Neural cell (in vitro differentiated cells): Measurements from ENCODE around the gene AQP6. TPM values are rescaled to one million over a fixed set of nuclear protein-coding genes. Genes with fewer than 3 reads are reported as not detected.

ENCODE experiments used
- H2AFZ ChIP-seq: fragments of 200-600, 300-800 bp; sonication (generic), shearing (Covaris generic); 2 replicates; pipeline ENCODE4 v1.6.0; 2014; ENCODE audit warnings: low read depth, mild to moderate bottlenecking, antibody characterized with exemption, low read length, moderate library complexity
- H3F3A ChIP-seq: fragments of 200-600 bp; shearing (Covaris generic); 2 replicates; pipeline ENCODE4 v1.6.1; 2016; ENCODE audit warnings: mild to moderate bottlenecking, moderate library complexity, mixed read lengths, antibody characterized with exemption, low read length; ENCODE audit not compliant: insufficient read depth, poor library complexity, severe bottlenecking
- H3K27ac ChIP-seq: fragments of 200-600, 300-800 bp; sonication (generic), shearing (Covaris generic); 2 replicates; pipeline ENCODE4 v1.5.1; 2014; ENCODE audit warnings: mild to moderate bottlenecking, low read length, moderate library complexity
- H3K27me3 ChIP-seq: fragments of 300-800, 200-600 bp; sonication (generic), shearing (Covaris generic); 2 replicates; pipeline ENCODE4 v1.6.0; 2014; ENCODE audit warnings: mild to moderate bottlenecking, low read depth, low read length, moderate library complexity; ENCODE audit not compliant: insufficient read depth
- H3K36me3 ChIP-seq: fragments of 300-800, 200-600 bp; sonication (generic), shearing (Covaris generic); 2 replicates; pipeline ENCODE4 v1.5.1; 2014; ENCODE audit warnings: mild to moderate bottlenecking, antibody characterized with exemption, low read length, moderate library complexity; ENCODE audit not compliant: insufficient read depth
- H3K4me2 ChIP-seq: fragments of 300-800, 200-600 bp; sonication (generic), shearing (Covaris generic); 2 replicates; pipeline ENCODE4 v1.6.0; 2014; ENCODE audit warnings: mild to moderate bottlenecking, low read length
- H3K4me3 ChIP-seq: fragments of 300-800, 200-600 bp; sonication (generic), shearing (Covaris generic); 2 replicates; pipeline ENCODE4 v1.5.1; 2014; ENCODE audit warnings: mild to moderate bottlenecking, low read length, moderate library complexity
- H3K79me2 ChIP-seq: fragments of 200-600 bp; shearing (Covaris generic); replicated peaks from 2 replicates; pipeline ENCODE4 v1.6.0; 2014; ENCODE audit warnings: mild to moderate bottlenecking, low read length, moderate library complexity; ENCODE audit not compliant: insufficient read depth
- H3K9ac ChIP-seq: fragments of 300-800, 200-600 bp; sonication (generic), shearing (Covaris generic); 2 replicates; pipeline ENCODE4 v1.6.1; 2016; ENCODE audit warnings: mild to moderate bottlenecking, low read length, mixed read lengths
- H3K9me2 ChIP-seq: fragments of 200-600 bp; shearing (Covaris generic); 2 replicates; pipeline ENCODE4 v1.6.1; 2016; ENCODE audit warnings: mild to moderate bottlenecking, low read length, mixed read lengths; ENCODE audit not compliant: insufficient read depth
- H3K9me3 ChIP-seq: fragments of 200-600, 300-800 bp; sonication (generic), shearing (Covaris generic); 2 replicates; pipeline ENCODE4 v1.6.1; 2016; ENCODE audit warnings: mild to moderate bottlenecking, mixed run types, low read length, moderate library complexity, mixed read lengths
- H4K20me1 ChIP-seq: fragments of 200-600 bp; shearing (Covaris generic); 2 replicates; pipeline ENCODE4 v1.6.1; 2016; ENCODE audit warnings: mild to moderate bottlenecking, mixed run types; ENCODE audit not compliant: insufficient read depth
- EP300 ChIP-seq: fragments of 450-650 bp; conservative IDR thresholded peaks from 2 replicates; pipeline ENCODE4 v1.6.1; 2014; ENCODE audit warnings: antibody characterized with exemption, mild to moderate bottlenecking, moderate library complexity; ENCODE audit not compliant: poor library complexity, severe bottlenecking
- EZH2 ChIP-seq: fragments of 200-600, 300-800 bp; shearing (Covaris generic), sonication (generic); IDR thresholded peaks from 2 replicates; pipeline ENCODE4 v1.6.1; 2014; ENCODE audit warnings: antibody characterized with exemption, low read length, borderline replicate concordance, mild to moderate bottlenecking; ENCODE audit not compliant: insufficient read depth, poor library complexity, severe bottlenecking
- MXI1 ChIP-seq: fragments of 450-650 bp; conservative IDR thresholded peaks from 2 replicates; pipeline ENCODE4 v1.6.1; 2014; ENCODE audit warnings: antibody characterized with exemption, mild to moderate bottlenecking; ENCODE audit not compliant: poor library complexity, severe bottlenecking
- POLR2AphosphoS5 ChIP-seq: IDR thresholded peaks from 2 replicates; pipeline ENCODE4 v1.6.1; 2012
- RAD21 ChIP-seq: fragments of 450-650 bp; conservative IDR thresholded peaks from 2 replicates; pipeline ENCODE4 v1.6.1; 2014; ENCODE audit warnings: antibody characterized with exemption, mild to moderate bottlenecking, moderate library complexity
- SMC3 ChIP-seq: fragments of 450-650 bp; conservative IDR thresholded peaks from 2 replicates; pipeline ENCODE4 v1.6.1; 2014; ENCODE audit warnings: antibody characterized with exemption, mild to moderate bottlenecking, moderate library complexity; ENCODE audit not compliant: poor library complexity
- TAF1 ChIP-seq: IDR thresholded peaks from 2 replicates; pipeline ENCODE4 v1.6.1; 2012; ENCODE audit warnings: low read depth
- polyA plus RNA-seq: library from polyadenylated mRNA; depleted of rRNA; stranded (reverse); fragments of >200 nt; gene quantifications from 2 replicates; pipeline ENCODE4 v1.2.3, GENCODE V29; 2014
- TF ChIP-seq, protein P1 (sequence below): IDR thresholded peaks from 2 replicates; pipeline ENCODE4 v1.6.1; 2012; ENCODE audit warnings: borderline replicate concordance
- TF ChIP-seq, protein P2 (sequence below): fragments of 450-650 bp; IDR thresholded peaks from 2 replicates; pipeline ENCODE4 v1.5.1; 2014; ENCODE audit warnings: antibody characterized with exemption, mild to moderate bottlenecking, moderate library complexity; ENCODE audit not compliant: poor library complexity, severe bottlenecking

The AQP6 gene
- polyA plus RNA-seq, 1 donor from 2014 or later, result not detected

DNA sequence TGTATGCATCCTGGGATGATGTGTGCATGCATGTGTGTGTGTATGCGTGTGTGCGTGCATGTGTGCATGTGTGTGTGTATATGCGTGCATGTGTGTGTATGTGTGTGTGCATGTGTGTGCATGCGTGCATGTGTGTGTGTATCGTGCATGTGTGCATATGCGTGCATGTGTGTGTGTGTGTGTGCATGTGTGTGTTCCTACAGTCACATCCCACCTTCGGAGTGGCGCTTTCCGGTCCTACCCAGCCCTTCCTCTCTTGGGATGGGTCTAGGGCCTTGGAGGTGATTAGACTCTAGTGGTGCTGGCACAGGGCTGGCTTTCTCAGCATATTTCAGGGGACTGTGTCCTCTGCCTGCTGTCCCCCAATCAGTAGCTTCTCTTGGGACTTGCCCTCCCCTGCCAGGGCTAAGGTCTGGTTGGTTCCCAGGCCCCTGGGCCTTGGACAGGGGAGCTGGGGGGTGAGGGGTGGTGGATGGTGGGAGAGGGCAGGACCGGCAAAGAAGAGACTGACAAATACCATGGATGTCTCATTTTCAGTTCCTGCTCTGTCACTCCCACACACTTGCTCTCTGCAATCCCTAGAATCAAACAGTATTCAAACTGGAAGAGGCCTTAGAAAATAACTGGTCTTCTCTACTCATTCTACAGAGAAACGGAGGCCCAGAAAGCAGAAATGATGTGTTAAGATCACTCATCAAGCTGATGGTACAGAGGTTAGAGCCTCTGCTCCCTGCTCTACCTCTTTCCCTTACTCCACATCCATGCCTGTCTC lies 47.1 kb upstream of the AQP6 start:
- no peak overlapping the region for H3K9ac ChIP-seq
- no peaks in the 10 kb centered on the region for H3K9me2 ChIP-seq
- no peaks in the 10 kb centered on the region for H3K79me2 ChIP-seq
- no peak overlapping the region for H2AFZ ChIP-seq
- H3K27ac ChIP-seq, result no peak overlapping the region
- no peak overlapping the region for H3K4me2 ChIP-seq
- H4K20me1 ChIP-seq, result no peaks in the 10 kb centered on the region
- H3K27me3 ChIP-seq, result no peaks in the 10 kb centered on the region
- H3F3A ChIP-seq, result no peaks in the 10 kb centered on the region
- H3K4me3 ChIP-seq, result no peak overlapping the region
- H3K9me3 ChIP-seq, result no peaks in the 10 kb centered on the region
- TF ChIP-seq SMC3 (no peak), TAF1 (no peak), MXI1 (no peak), EP300 (no peak), RAD21 (no peak), POLR2AphosphoS5 (no peak)
- TF ChIP-seq, protein P1, sequence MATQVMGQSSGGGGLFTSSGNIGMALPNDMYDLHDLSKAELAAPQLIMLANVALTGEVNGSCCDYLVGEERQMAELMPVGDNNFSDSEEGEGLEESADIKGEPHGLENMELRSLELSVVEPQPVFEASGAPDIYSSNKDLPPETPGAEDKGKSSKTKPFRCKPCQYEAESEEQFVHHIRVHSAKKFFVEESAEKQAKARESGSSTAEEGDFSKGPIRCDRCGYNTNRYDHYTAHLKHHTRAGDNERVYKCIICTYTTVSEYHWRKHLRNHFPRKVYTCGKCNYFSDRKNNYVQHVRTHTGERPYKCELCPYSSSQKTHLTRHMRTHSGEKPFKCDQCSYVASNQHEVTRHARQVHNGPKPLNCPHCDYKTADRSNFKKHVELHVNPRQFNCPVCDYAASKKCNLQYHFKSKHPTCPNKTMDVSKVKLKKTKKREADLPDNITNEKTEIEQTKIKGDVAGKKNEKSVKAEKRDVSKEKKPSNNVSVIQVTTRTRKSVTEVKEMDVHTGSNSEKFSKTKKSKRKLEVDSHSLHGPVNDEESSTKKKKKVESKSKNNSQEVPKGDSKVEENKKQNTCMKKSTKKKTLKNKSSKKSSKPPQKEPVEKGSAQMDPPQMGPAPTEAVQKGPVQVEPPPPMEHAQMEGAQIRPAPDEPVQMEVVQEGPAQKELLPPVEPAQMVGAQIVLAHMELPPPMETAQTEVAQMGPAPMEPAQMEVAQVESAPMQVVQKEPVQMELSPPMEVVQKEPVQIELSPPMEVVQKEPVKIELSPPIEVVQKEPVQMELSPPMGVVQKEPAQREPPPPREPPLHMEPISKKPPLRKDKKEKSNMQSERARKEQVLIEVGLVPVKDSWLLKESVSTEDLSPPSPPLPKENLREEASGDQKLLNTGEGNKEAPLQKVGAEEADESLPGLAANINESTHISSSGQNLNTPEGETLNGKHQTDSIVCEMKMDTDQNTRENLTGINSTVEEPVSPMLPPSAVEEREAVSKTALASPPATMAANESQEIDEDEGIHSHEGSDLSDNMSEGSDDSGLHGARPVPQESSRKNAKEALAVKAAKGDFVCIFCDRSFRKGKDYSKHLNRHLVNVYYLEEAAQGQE, result no peak
- H3K36me3 ChIP-seq, result no peaks in the 10 kb centered on the region

DNA sequence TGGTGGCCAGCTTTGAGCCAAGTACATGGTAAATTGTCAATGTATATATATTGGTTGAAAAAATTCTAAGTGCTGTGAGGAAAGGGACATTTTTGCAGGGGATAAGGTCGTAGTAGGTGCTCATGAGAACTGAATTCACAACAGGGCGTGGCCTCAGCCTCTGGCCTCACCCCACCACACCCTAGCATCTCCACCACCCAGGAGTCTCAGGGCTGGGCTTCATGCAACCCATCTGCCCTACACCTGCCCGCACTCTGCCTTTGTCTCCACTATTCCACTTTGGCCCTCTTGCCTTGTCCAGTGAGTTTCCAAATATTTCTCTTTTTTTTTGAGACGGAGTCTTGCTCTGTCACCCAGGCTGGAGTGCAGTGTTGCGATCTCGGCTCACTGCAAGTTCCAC lies 44.3 kb upstream of the AQP6 start:
- H3K9me3 ChIP-seq, result no peaks in the 10 kb centered on the region
- no peak overlapping the region for H3K4me3 ChIP-seq
- H3K27me3 ChIP-seq, result no peaks in the 10 kb centered on the region
- H3K79me2 ChIP-seq, result no peaks in the 10 kb centered on the region
- H3F3A ChIP-seq, result no peaks in the 10 kb centered on the region
- H3K4me2 ChIP-seq, result no peak overlapping the region
- no peak overlapping the region for H3K9ac ChIP-seq
- TF ChIP-seq, protein P1, result no peak
- TF ChIP-seq RAD21 (no peak), MXI1 (no peak), EP300 (no peak), TAF1 (no peak), POLR2AphosphoS5 (no peak), EZH2 (no peak), SMC3 (no peak)
- TF ChIP-seq, protein P2, sequence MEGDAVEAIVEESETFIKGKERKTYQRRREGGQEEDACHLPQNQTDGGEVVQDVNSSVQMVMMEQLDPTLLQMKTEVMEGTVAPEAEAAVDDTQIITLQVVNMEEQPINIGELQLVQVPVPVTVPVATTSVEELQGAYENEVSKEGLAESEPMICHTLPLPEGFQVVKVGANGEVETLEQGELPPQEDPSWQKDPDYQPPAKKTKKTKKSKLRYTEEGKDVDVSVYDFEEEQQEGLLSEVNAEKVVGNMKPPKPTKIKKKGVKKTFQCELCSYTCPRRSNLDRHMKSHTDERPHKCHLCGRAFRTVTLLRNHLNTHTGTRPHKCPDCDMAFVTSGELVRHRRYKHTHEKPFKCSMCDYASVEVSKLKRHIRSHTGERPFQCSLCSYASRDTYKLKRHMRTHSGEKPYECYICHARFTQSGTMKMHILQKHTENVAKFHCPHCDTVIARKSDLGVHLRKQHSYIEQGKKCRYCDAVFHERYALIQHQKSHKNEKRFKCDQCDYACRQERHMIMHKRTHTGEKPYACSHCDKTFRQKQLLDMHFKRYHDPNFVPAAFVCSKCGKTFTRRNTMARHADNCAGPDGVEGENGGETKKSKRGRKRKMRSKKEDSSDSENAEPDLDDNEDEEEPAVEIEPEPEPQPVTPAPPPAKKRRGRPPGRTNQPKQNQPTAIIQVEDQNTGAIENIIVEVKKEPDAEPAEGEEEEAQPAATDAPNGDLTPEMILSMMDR, result no peak
- H4K20me1 ChIP-seq, result no peaks in the 10 kb centered on the region
- H2AFZ ChIP-seq, result no peak overlapping the region
- no peak overlapping the region for H3K27ac ChIP-seq
- no peaks in the 10 kb centered on the region for H3K36me3 ChIP-seq
- no peaks in the 10 kb centered on the region for H3K9me2 ChIP-seq
